Gastroesophageal sphincter (tissue), 4 donors: ENCODE results near the gene GALNTL6. TPM values are rescaled to one million over a fixed set of nuclear protein-coding genes. Genes with fewer than 3 reads are reported as not detected.

Experiments
- ATAC-seq: fragments of 150-250 bp; one replicate; pipeline ENCODE4 v1.9.1; 2016; ENCODE audit warnings: mild to moderate bottlenecking, moderate library complexity
- H3K27ac ChIP-seq, 4 donors: fragments of 200-600 bp; sonication (generic) in 3 of 4; 1 replicate in 3 of 4; 2 replicates in 1 of 4; pipeline ENCODE4 v1.5.1; 2016 to 2019
- H3K27me3 ChIP-seq: fragments of 200-600 bp; sonication (generic); one replicate; pipeline ENCODE4 v1.5.1; 2019
- H3K36me3 ChIP-seq, 2 donors: fragments of 200-600 bp; sonication (generic); one replicate each; pipeline ENCODE4 v1.5.1; 2019; ENCODE audit warnings: control low read depth in 1 of 2
- H3K4me1 ChIP-seq, 3 donors: fragments of 200-600 bp; sonication (generic); 1 replicate in 2 of 3; 2 replicates in 1 of 3; pipeline ENCODE4 v1.5.1; 2016 to 2019; ENCODE audit warnings: control low read depth in 2 of 3
- H3K4me3 ChIP-seq, 2 donors: fragments of 200-600 bp; sonication (generic); one replicate each; pipeline ENCODE4 v1.5.1; 2019; ENCODE audit warnings: mild to moderate bottlenecking in 1 of 2, moderate library complexity in 1 of 2
- H3K9me3 ChIP-seq, 3 donors: fragments of 200-600 bp; sonication (generic); one replicate each; pipeline ENCODE4 v1.5.1; 2017 to 2019; ENCODE audit warnings: control low read depth in 2 of 3
- EP300 ChIP-seq: sonication (generic); formaldehyde crosslinking; IDR thresholded peaks from one replicate; pipeline ENCODE4 v1.6.1; 2017; ENCODE audit warnings: antibody characterized with exemption, mild to moderate bottlenecking
- POLR2A ChIP-seq, 2 donors: fragments of 450-650 bp; IDR thresholded peaks; one replicate each; pipeline ENCODE4 v1.6.1; 2017; ENCODE audit warnings: antibody characterized with exemption in 2 of 2, mild to moderate bottlenecking in 2 of 2, moderate library complexity in 1 of 2
- POLR2AphosphoS5 ChIP-seq: sonication (generic); formaldehyde crosslinking; IDR thresholded peaks from one replicate; pipeline ENCODE4 v1.6.1; 2017; ENCODE audit warnings: antibody characterized with exemption
- WGBS, 2 donors: methylation state at CpG; one replicate each; pipeline ENCODE4 v1.1.5; 2018; ENCODE audit warnings: low coverage in 1 of 2; 5-methylcytosine and 5-hydroxymethylcytosine counted together
- total RNA-seq, 4 donors: library from RNA; depleted of rRNA; stranded (reverse); fragments of >200 nt; gene quantifications; one replicate each; pipeline ENCODE4 v1.1.0, GENCODE V29; 2016
- TF ChIP-seq, protein P1 (sequence below), 4 experiments: fragments of 200-600 bp in 2 of 4; fragments of 450-650 bp in 2 of 4; sonication (generic) in 1 of 4; IDR thresholded peaks; one replicate each; pipeline ENCODE4 v1.5.1; 2017 to 2019; ENCODE audit warnings: antibody characterized with exemption in 4 of 4, mild to moderate bottlenecking in 2 of 4, moderate library complexity in 2 of 4

Gene GALNTL6
- total RNA-seq, 4 donors from 2014 or later: not detected

DNA sequence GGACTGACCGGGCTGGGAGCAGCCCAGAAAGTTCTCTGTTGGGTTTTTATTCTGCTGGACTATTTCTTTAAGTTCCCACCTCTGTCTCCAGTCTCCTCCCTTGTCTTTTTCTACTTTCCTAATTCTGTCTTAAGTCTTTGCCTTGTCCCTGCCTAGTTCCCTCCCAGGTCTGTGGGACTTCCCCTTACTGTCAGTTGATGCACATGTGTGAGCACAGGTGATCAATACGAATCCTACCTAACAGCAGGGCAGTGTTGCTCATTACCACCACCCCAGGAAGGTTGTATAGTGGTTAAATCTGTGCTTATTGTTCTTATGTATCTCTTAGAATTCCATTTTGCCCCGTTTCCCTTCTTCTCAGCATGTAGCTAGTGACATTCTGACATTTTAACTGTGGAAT lies 62.1 kb downstream of the GALNTL6 start:
- ATAC-seq: no peak
- Histone ChIP-seq H3K36me3 (no peaks in the 10 kb centered on the region), H3K27me3 (no peaks in the 10 kb centered on the region), H3K27ac (no peak overlapping the region), H3K4me3 (no peak overlapping the region), H3K9me3 (no peaks in the 10 kb centered on the region), H3K4me1 (no peaks in the 10 kb centered on the region)
- TF ChIP-seq POLR2A (IDR thresholded peaks at IDR 0.05) (no peak), POLR2AphosphoS5 (no peak), EP300 (no peak)
- TF ChIP-seq, protein P1, sequence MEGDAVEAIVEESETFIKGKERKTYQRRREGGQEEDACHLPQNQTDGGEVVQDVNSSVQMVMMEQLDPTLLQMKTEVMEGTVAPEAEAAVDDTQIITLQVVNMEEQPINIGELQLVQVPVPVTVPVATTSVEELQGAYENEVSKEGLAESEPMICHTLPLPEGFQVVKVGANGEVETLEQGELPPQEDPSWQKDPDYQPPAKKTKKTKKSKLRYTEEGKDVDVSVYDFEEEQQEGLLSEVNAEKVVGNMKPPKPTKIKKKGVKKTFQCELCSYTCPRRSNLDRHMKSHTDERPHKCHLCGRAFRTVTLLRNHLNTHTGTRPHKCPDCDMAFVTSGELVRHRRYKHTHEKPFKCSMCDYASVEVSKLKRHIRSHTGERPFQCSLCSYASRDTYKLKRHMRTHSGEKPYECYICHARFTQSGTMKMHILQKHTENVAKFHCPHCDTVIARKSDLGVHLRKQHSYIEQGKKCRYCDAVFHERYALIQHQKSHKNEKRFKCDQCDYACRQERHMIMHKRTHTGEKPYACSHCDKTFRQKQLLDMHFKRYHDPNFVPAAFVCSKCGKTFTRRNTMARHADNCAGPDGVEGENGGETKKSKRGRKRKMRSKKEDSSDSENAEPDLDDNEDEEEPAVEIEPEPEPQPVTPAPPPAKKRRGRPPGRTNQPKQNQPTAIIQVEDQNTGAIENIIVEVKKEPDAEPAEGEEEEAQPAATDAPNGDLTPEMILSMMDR (IDR thresholded peaks at IDR 0.05): no peak
- WGBS, 2 donors: 70% methylated on average over 3 of the region's 3 CpGs; no CpG with 5 or more reads in 1 of the 2 donors

DNA sequence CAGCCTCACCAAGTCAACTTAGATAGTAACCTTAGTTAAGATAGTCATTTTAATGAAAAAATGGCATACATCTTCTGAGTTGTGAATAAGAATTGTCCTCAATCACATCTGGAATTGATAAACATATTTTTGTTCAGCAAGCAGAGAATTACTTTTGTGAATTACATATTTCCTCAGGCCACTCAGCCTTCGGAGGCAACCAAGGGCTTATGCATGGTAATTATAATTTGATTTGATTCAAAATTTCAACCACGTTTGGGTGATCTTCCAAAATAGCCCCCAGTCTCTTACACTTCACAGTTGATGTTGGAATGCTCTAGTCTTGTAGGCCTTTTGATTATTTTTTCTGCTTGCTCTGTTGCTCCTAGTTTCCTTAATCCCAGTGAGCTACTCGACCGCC lies 63.4 kb downstream of the GALNTL6 start:
- Histone ChIP-seq H3K36me3 (no peaks in the 10 kb centered on the region), H3K27me3 (no peaks in the 10 kb centered on the region), H3K4me1 (no peaks in the 10 kb centered on the region), H3K27ac (no peak overlapping the region), H3K4me3 (no peak overlapping the region), H3K9me3 (no peaks in the 10 kb centered on the region)
- WGBS, 2 donors: 59 to 85% methylated on average over 2 to 4 of the region's 4 CpGs
- ATAC-seq: no peak
- TF ChIP-seq POLR2A (IDR thresholded peaks at IDR 0.05) (no peak), EP300 (no peak), POLR2AphosphoS5 (no peak)
- TF ChIP-seq, protein P1 (IDR thresholded peaks at IDR 0.05): no peak

DNA sequence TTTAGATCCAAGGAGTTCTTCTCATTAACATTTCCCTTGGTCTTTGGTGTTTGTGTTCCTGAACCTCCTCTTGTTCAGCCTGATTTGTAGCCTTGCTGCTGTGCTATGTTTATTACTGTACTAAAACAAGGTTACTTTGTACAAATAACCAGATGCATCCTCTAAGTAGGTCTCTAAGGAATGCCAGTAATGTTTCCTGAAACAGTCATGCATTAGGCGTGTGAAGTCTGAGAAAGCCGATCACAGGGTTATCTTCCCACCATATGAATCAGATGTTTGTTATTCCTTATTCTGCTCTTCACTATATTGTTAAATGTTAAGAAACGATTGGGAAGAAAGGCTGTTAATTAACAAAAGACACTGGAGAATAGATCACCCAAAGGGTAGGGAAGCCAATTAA lies 66.9 kb downstream of the GALNTL6 start:
- no peak overlapping the region for H3K4me3 ChIP-seq
- no peak for ATAC-seq
- H3K4me1 ChIP-seq: no peaks in the 10 kb centered on the region
- no peak overlapping the region for H3K27ac ChIP-seq
- 62 to 70% methylated on average over 2 to 3 of the region's 3 CpGs for WGBS, 2 donors
- H3K36me3 ChIP-seq: no peaks in the 10 kb centered on the region
- no peak for TF ChIP-seq EP300
- TF ChIP-seq POLR2AphosphoS5: no peak
- TF ChIP-seq, protein P1 (IDR thresholded peaks at IDR 0.05): no peak
- TF ChIP-seq POLR2A (IDR thresholded peaks at IDR 0.05): no peak
- no peaks in the 10 kb centered on the region for H3K27me3 ChIP-seq
- no peaks in the 10 kb centered on the region for H3K9me3 ChIP-seq

DNA sequence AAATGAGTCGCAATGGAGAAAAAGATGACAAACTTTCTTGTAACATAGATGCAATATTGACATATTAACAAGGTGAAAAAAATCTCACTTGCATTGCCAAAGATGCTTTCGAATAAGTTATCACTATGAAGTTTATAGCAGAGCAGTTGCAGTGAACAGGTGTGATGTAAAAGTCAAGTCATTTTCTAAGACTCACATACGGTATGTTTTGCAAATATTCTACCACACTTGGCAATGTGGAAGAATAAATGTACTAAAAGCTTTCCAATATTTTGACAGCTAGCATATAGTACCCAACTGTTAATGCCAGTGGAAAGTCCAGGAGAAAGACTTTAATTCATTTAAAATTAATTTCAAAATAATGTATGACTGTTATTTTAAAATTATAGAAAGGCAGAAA lies 76.5 kb downstream of the GALNTL6 start:
- Histone ChIP-seq H3K4me1 (no peaks in the 10 kb centered on the region), H3K9me3 (no peaks in the 10 kb centered on the region), H3K4me3 (no peak overlapping the region), H3K27me3 (no peaks in the 10 kb centered on the region), H3K27ac (no peak overlapping the region), H3K36me3 (no peaks in the 10 kb centered on the region)
- 66 to 68% methylated on average over 3 of the region's 3 CpGs for WGBS, 2 donors
- no peak for ATAC-seq
- TF ChIP-seq, protein P1 (IDR thresholded peaks at IDR 0.05): no peak
- no peak for TF ChIP-seq EP300
- no peak for TF ChIP-seq POLR2AphosphoS5
- no peak for TF ChIP-seq POLR2A (IDR thresholded peaks at IDR 0.05)

DNA sequence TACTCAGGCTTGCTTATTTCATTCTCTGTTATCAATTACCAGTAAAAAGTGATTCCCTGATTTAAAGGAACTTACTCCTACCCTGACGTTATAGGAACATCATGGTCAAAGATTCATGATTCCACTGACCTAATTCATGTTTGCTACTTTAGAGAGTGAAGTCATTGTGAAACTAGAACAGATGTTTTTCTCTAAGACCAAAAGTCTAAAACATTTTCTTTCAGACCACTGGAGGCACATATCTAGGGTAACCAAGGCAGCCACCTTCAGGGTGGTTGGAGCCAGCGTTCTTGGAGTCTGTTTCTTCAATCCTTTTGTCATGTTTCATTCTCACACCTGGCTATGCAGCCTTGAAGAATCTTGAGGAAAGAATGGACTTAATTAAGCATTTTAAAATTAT lies 77.8 kb downstream of the GALNTL6 start:
- H3K27ac ChIP-seq: no peak overlapping the region
- H3K4me1 ChIP-seq: no peaks in the 10 kb centered on the region
- H3K27me3 ChIP-seq: no peaks in the 10 kb centered on the region
- no peak overlapping the region for H3K4me3 ChIP-seq
- H3K36me3 ChIP-seq: no peaks in the 10 kb centered on the region
- no peaks in the 10 kb centered on the region for H3K9me3 ChIP-seq
- 40 to 54% methylated on average over 2 of the region's 2 CpGs for WGBS, 2 donors
- TF ChIP-seq POLR2A (IDR thresholded peaks at IDR 0.05): no peak
- TF ChIP-seq EP300: no peak
- TF ChIP-seq, protein P1 (IDR thresholded peaks at IDR 0.05): no peak
- no peak for TF ChIP-seq POLR2AphosphoS5
- ATAC-seq: no peak
